ENCODE data around the gene POLR2E. TPM values are rescaled to one million over a fixed set of nuclear protein-coding genes. Genes with fewer than 3 reads are reported as not detected.

Gene POLR2E
- total and polyA plus RNA-seq, 10 of the 15 experiments (the other 5 are each of a cell fraction or from before 2014, with no cell fraction given): 4.0 to 487 (median 200) TPM

- TF ChIP-seq, protein P1, sequence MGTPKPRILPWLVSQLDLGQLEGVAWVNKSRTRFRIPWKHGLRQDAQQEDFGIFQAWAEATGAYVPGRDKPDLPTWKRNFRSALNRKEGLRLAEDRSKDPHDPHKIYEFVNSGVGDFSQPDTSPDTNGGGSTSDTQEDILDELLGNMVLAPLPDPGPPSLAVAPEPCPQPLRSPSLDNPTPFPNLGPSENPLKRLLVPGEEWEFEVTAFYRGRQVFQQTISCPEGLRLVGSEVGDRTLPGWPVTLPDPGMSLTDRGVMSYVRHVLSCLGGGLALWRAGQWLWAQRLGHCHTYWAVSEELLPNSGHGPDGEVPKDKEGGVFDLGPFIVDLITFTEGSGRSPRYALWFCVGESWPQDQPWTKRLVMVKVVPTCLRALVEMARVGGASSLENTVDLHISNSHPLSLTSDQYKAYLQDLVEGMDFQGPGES (IDR thresholded peaks at IDR 0.05): peak; percentile 88
- TF ChIP-seq SP1 (IDR thresholded peaks at IDR 0.05; ENCODE audit: low read depth, low read length): peak; percentile 98
- no peak for TF ChIP-seq MYB (IDR thresholded peaks at IDR 0.05; ENCODE audit: borderline replicate concordance, low read depth, low read length)
- TF ChIP-seq, protein P2, sequence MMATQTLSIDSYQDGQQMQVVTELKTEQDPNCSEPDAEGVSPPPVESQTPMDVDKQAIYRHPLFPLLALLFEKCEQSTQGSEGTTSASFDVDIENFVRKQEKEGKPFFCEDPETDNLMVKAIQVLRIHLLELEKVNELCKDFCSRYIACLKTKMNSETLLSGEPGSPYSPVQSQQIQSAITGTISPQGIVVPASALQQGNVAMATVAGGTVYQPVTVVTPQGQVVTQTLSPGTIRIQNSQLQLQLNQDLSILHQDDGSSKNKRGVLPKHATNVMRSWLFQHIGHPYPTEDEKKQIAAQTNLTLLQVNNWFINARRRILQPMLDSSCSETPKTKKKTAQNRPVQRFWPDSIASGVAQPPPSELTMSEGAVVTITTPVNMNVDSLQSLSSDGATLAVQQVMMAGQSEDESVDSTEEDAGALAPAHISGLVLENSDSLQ (IDR thresholded peaks at IDR 0.05): peak; percentile 89
- TF ChIP-seq, protein P3, sequence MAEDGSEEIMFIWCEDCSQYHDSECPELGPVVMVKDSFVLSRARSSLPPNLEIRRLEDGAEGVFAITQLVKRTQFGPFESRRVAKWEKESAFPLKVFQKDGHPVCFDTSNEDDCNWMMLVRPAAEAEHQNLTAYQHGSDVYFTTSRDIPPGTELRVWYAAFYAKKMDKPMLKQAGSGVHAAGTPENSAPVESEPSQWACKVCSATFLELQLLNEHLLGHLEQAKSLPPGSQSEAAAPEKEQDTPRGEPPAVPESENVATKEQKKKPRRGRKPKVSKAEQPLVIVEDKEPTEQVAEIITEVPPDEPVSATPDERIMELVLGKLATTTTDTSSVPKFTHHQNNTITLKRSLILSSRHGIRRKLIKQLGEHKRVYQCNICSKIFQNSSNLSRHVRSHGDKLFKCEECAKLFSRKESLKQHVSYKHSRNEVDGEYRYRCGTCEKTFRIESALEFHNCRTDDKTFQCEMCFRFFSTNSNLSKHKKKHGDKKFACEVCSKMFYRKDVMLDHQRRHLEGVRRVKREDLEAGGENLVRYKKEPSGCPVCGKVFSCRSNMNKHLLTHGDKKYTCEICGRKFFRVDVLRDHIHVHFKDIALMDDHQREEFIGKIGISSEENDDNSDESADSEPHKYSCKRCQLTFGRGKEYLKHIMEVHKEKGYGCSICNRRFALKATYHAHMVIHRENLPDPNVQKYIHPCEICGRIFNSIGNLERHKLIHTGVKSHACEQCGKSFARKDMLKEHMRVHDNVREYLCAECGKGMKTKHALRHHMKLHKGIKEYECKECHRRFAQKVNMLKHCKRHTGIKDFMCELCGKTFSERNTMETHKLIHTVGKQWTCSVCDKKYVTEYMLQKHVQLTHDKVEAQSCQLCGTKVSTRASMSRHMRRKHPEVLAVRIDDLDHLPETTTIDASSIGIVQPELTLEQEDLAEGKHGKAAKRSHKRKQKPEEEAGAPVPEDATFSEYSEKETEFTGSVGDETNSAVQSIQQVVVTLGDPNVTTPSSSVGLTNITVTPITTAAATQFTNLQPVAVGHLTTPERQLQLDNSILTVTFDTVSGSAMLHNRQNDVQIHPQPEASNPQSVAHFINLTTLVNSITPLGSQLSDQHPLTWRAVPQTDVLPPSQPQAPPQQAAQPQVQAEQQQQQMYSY (CRISPR knock-in tag; IDR thresholded peaks at IDR 0.05): no peak
- TF ChIP-seq ZNF217 (IDR thresholded peaks at IDR 0.05): no peak
- TF ChIP-seq, protein P4, sequence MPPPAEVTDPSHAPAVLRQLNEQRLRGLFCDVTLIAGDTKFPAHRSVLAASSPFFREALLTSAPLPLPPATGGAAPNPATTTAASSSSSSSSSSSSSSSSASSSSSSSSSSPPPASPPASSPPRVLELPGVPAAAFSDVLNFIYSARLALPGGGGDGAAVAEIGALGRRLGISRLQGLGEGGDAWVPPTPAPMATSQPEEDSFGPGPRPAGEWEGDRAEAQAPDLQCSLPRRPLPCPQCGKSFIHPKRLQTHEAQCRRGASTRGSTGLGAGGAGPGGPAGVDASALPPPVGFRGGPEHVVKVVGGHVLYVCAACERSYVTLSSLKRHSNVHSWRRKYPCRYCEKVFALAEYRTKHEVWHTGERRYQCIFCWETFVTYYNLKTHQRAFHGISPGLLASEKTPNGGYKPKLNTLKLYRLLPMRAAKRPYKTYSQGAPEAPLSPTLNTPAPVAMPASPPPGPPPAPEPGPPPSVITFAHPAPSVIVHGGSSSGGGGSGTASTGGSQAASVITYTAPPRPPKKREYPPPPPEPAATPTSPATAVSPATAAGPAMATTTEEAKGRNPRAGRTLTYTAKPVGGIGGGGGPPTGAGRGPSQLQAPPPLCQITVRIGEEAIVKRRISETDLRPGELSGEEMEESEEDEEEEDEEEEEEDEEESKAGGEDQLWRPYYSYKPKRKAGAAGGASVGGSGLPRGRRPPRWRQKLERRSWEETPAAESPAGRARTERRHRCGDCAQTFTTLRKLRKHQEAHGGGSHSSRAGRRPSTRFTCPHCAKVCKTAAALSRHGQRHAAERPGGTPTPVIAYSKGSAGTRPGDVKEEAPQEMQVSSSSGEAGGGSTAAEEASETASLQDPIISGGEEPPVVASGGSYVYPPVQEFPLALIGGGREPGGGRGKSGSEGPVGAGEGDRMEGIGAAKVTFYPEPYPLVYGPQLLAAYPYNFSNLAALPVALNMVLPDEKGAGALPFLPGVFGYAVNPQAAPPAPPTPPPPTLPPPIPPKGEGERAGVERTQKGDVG (CRISPR knock-in tag; IDR thresholded peaks at IDR 0.05): no peak
- peak; percentile 91 for TF ChIP-seq RFX5 (IDR thresholded peaks at IDR 0.05; ENCODE audit: low read depth, low read length)
- TF ChIP-seq E2F4 (IDR thresholded peaks at IDR 0.05; ENCODE audit: low read depth, low read length): peak; percentile 68
- 0 out of 2 replicates have a peak, but pooled peaks have one; percentile 56 for TF ChIP-seq POLR2AphosphoS2 (IDR thresholded peaks at IDR 0.05; ENCODE audit: low read depth, low read length)
- TF ChIP-seq RUNX3 (IDR thresholded peaks at IDR 0.05; ENCODE audit: low read length): peak; percentile 77
- TF ChIP-seq NFYB (IDR thresholded peaks at IDR 0.05; ENCODE audit: insufficient read depth, low read depth, low read length): peak; percentile 99
- TF ChIP-seq, protein P5, sequence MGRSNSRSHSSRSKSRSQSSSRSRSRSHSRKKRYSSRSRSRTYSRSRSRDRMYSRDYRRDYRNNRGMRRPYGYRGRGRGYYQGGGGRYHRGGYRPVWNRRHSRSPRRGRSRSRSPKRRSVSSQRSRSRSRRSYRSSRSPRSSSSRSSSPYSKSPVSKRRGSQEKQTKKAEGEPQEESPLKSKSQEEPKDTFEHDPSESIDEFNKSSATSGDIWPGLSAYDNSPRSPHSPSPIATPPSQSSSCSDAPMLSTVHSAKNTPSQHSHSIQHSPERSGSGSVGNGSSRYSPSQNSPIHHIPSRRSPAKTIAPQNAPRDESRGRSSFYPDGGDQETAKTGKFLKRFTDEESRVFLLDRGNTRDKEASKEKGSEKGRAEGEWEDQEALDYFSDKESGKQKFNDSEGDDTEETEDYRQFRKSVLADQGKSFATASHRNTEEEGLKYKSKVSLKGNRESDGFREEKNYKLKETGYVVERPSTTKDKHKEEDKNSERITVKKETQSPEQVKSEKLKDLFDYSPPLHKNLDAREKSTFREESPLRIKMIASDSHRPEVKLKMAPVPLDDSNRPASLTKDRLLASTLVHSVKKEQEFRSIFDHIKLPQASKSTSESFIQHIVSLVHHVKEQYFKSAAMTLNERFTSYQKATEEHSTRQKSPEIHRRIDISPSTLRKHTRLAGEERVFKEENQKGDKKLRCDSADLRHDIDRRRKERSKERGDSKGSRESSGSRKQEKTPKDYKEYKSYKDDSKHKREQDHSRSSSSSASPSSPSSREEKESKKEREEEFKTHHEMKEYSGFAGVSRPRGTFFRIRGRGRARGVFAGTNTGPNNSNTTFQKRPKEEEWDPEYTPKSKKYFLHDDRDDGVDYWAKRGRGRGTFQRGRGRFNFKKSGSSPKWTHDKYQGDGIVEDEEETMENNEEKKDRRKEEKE (IDR thresholded peaks at IDR 0.05): no peak
- peak; percentile 88 for TF ChIP-seq FOS (IDR thresholded peaks at IDR 0.05; ENCODE audit: borderline replicate concordance, extremely low read depth, insufficient read length)
- TF ChIP-seq TAF1 (IDR thresholded peaks at IDR 0.05; ENCODE audit: borderline replicate concordance, low read depth, low read length): 0 out of 2 replicates have a peak, but pooled peaks have one; percentile 4
- TF ChIP-seq TCF12 (IDR thresholded peaks at IDR 0.05; ENCODE audit: low read depth, low read length): no peak
- TF ChIP-seq SIX5 (IDR thresholded peaks at IDR 0.05; ENCODE audit: low read depth, low read length, severe bottlenecking): peak; percentile 19
These were observed 38.3 kb upstream of the POLR2E start (continued) for GRCh38 chr19:1133471-1133929.

Data from GM12878 (cell line).